Brain microvascular endothelial cell (primary cell): Measurements from ENCODE around the gene SLC25A10.

Experiments
- DNase-seq: peaks from one replicate; pipeline ENCODE4 v3.0.0-alpha.2; 2020
- H3K27ac ChIP-seq: fragments of 250-450 bp; sonication (Bioruptor Pico); 2 replicates; pipeline ENCODE4 v1.5.1; 2020; ENCODE audit warnings: mild to moderate bottlenecking, moderate library complexity
- H3K27me3 ChIP-seq: fragments of 250-450 bp; sonication (Bioruptor Pico); replicated peaks from 2 replicates; pipeline ENCODE4 v1.5.1; 2020; ENCODE audit warnings: mild to moderate bottlenecking
- H3K36me3 ChIP-seq: fragments of 250-450 bp; sonication (Bioruptor Pico); replicated peaks from 2 replicates; pipeline ENCODE4 v1.5.1; 2020; ENCODE audit warnings: mild to moderate bottlenecking
- H3K4me3 ChIP-seq: 2 replicates; pipeline ENCODE4 v1.5.1; 2011; ENCODE audit warnings: low read depth, mild to moderate bottlenecking, control low read depth, low read length, moderate library complexity
- CTCF ChIP-seq: IDR thresholded peaks from 2 replicates; pipeline ENCODE4 v1.5.1; 2011; ENCODE audit warnings: low read depth, mild to moderate bottlenecking, moderate library complexity, low read length, control low read depth, inconsistent platforms; ENCODE audit errors: missing control alignments
- in situ Hi-C: cut with HindIII; loops from 2 replicates; pipeline ENCODE4 v1.10.0; 2017; ENCODE audit warnings: low sequenced_read_pairs, low pct_ligation_motif_present

SLC25A10 gene

GRCh38 chr17:81705518-81706231 is 6.4 kb upstream of the SLC25A10 start:
- no peak for DNase-seq
- Histone ChIP-seq H3K36me3 (peaks cover 49% of the 10 kb centered on the region), H3K27ac (no peak overlapping the region), H3K4me3 (no peak overlapping the region), H3K27me3 (no peaks in the 10 kb centered on the region)
- in situ Hi-C loops = no loop called here
- TF ChIP-seq CTCF = no peak

GRCh38 chr17:81706232-81706611 is 5.9 kb upstream of the SLC25A10 start:
- in situ Hi-C loops = no loop called here
- no peaks in the 10 kb centered on the region for H3K27me3 ChIP-seq
- no peak overlapping the region for H3K27ac ChIP-seq
- peaks cover 44% of the 10 kb centered on the region for H3K36me3 ChIP-seq
- no peak for TF ChIP-seq CTCF
- no peak overlapping the region for H3K4me3 ChIP-seq
- DNase-seq = no peak

- Histone ChIP-seq H3K36me3 (peaks cover 37% of the 10 kb centered on the region), H3K27ac (no peak overlapping the region), H3K4me3 (no peak overlapping the region), H3K27me3 (no peaks in the 10 kb centered on the region)
- DNase-seq = no peak
- in situ Hi-C loops = no loop called here
- TF ChIP-seq CTCF = no peak
These were observed 5.1 kb upstream of the SLC25A10 start for GRCh38 chr17:81706757-81707624.

GRCh38 chr17:81707725-81708646 is 4.1 kb upstream of the SLC25A10 start:
- H3K27ac ChIP-seq = no peak overlapping the region
- H3K36me3 ChIP-seq = peaks cover 37% of the 10 kb centered on the region
- H3K4me3 ChIP-seq = no peak overlapping the region
- in situ Hi-C loops = no loop called here
- DNase-seq = no peak
- no peaks in the 10 kb centered on the region for H3K27me3 ChIP-seq
- TF ChIP-seq CTCF = no peak

- peaks cover 37% of the 10 kb centered on the region for H3K36me3 ChIP-seq
- no peak for DNase-seq
- in situ Hi-C loops = no loop called here
- no peak for TF ChIP-seq CTCF
- no peaks in the 10 kb centered on the region for H3K27me3 ChIP-seq
- H3K4me3 ChIP-seq = no peak overlapping the region
- no peak overlapping the region for H3K27ac ChIP-seq
These were observed 3.3 kb upstream of the SLC25A10 start for GRCh38 chr17:81708739-81709185.
